GM10266 (cell line): ENCODE data around the gene PTPRM.

ENCODE experiments used
- DNase-seq: peaks from one replicate; pipeline ENCODE4 v3.0.0; 2012; ENCODE audit errors: extremely low spot score
- TF ChIP-seq, protein P1 (sequence below): IDR thresholded peaks from 2 replicates; pipeline ENCODE4 v1.5.1; 2012; ENCODE audit warnings: mild to moderate bottlenecking, low read depth; ENCODE audit not compliant: control insufficient read depth, insufficient read depth; ENCODE audit errors: missing control alignments

The PTPRM gene

DNA sequence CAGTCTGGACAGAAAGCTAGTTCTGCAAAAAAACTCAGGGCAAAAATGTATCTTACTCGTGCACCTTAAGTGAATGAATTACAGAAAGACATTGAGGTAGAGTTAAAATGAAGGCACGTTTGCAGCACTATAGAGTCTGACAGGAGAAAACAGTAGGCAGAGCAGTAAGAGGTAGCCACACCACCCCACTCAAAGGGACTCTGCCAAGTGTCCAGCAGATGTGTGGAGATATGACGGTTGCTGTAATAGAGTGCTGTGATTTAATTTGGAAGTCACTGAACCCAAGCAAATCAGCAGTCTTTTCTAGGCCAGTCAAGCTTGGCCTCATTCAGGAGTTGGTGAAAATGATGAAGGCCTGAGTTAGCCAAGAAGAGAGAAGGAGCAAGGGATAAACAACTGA lies 464.4 kb downstream of the PTPRM start:
- TF ChIP-seq, protein P1, sequence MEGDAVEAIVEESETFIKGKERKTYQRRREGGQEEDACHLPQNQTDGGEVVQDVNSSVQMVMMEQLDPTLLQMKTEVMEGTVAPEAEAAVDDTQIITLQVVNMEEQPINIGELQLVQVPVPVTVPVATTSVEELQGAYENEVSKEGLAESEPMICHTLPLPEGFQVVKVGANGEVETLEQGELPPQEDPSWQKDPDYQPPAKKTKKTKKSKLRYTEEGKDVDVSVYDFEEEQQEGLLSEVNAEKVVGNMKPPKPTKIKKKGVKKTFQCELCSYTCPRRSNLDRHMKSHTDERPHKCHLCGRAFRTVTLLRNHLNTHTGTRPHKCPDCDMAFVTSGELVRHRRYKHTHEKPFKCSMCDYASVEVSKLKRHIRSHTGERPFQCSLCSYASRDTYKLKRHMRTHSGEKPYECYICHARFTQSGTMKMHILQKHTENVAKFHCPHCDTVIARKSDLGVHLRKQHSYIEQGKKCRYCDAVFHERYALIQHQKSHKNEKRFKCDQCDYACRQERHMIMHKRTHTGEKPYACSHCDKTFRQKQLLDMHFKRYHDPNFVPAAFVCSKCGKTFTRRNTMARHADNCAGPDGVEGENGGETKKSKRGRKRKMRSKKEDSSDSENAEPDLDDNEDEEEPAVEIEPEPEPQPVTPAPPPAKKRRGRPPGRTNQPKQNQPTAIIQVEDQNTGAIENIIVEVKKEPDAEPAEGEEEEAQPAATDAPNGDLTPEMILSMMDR: no peak
- DNase-seq: no peak

DNA sequence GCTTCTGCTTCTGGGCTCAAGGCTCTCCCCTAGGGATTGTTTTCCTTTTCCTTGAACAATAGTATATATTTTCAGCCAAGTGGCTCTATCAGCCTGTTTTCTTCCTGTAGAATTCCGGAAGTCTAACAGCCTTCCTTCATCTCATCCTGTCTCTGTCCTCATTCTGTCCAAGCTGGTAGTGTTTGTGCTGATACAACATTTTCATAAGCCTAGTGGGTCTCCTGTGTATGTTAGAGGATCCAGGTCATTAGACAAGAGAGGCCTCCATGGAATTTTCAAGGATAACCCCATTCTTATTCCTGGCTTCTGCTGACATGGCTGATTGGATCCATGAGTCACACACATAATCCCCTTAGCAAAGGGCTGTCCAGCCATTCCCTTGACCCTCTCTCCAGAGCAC lies 467.6 kb downstream of the PTPRM start:
- no peak for DNase-seq
- TF ChIP-seq, protein P1: no peak

DNA sequence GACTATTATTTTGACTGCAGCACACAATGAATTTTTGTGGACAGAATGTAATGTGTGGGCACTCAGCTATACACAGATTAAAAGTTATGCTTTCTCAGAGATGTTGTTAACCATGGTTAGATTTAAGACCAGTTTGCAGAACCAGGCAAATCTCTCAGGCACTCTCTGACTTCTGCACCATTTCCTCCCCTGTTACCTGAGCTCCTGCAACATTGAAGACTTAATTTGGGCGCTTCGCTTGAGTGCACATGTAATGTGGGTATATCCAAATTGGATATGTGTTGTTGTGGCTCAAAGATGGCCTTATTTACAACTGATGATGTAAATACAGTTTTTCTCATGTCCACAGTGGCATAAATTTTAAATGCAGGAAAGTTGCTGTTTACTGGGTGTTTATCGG lies 469.4 kb downstream of the PTPRM start:
- TF ChIP-seq, protein P1: no peak

DNA sequence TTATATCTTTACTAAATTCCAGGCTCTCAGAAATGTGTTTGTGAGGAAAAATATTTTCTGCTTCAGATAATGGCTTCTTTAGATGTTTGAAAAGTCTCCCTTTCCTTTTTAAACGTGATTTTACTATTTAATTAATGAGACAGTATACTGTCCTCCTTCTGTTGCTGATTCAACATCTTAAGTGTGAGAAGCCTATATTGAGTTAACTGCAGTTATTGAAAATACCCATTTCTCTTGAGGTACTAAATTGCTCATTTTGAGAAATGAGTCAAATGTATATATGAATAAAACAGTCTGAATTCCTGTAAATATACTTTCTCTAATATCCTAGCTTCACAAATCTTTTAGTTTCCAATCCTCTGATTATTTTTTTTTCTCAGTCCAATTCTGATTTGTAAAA lies 470.2 kb downstream of the PTPRM start:
- DNase-seq: no peak
- TF ChIP-seq, protein P1: no peak

More for the DNA sequence above, 469.4 kb downstream of the PTPRM start:
- no peak for DNase-seq

DNA sequence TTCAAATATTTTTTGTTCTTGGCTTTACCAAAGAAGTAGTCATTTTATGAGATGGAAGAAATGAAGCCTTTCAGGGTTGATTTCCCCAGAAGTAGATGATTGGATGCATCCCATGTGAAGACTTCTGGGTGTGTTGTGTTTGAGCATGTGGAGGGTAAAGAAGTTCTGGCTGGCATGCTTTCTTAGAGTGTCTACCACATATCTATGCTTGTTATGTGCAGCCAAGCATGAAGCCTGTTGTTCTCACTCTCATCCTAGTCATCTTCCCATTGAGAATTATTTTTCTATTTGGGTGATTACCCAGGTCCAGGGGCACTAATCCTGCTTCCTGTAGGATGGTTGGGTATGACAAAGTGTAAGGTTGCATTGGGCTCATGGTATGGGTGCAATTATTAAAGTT lies 472.9 kb downstream of the PTPRM start:
- TF ChIP-seq, protein P1: no peak
- DNase-seq: no peak

DNA sequence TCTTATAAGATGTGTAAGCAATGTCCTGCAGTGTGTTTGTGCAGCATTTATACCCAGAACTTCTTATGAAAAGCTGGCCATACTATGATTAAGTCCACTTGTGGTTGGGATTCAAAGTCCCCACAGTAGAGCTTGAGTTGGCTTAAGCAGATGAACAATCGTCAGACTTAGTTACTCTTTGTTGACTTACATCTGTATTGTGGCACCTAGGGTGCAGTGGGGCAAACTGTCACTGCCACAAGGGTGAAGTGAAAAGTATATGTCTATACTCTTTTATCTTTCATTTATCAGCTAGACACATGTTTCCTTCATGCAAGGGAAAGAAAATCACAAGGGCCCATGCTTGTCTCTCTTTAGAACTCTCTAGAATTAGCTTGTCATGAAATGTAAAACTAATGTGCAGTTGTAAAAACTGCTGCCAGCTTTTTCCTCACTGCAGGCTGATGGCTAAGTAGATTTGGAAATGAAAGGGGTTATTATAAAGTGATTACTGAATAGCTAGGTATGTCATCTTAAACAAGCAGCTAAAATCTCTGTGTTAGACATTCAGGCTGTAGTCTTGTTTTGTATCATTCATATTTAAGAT lies 474.5 kb downstream of the PTPRM start:
- DNase-seq: no peak

DNA sequence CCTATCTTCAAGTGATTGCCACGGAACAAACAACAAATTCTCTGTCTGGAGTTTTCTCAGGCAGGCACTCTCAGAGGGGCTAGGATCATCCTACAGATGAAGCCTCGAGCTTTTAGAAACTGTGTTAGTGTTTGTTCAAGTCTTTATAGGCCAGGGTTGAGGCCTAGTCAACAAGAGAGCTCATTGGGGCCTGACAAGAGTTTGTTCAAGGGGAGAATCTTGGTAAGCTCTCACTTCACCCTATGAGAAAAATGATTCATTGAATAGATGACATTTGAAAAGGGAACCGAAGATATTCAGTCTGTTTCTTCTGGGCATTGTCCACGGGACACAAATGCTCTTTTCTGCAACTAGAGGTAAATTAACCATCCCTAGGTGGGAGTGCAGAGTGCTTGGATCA lies 476.9 kb downstream of the PTPRM start:
- TF ChIP-seq, protein P1: no peak
- DNase-seq: no peak

More for the DNA sequence above, 474.5 kb downstream of the PTPRM start:
- TF ChIP-seq, protein P1: no peak
